Esophagus (tissue), 2 donors: ENCODE results near the gene MED27. TPM values are rescaled to one million over a fixed set of nuclear protein-coding genes. Genes with fewer than 3 reads are reported as not detected.

ENCODE experiments used
- H3K27ac ChIP-seq, 2 donors: one replicate each; pipeline ENCODE4 v1.5.1; 2013; ENCODE audit warnings: low read depth in 2 of 2, mild to moderate bottlenecking in 2 of 2, inconsistent platforms in 1 of 2, low read length in 1 of 2, moderate library complexity in 1 of 2
- H3K27me3 ChIP-seq, 2 donors: one replicate each; pipeline ENCODE4 v1.6.1; 2013; ENCODE audit warnings: low read length in 2 of 2, control low read depth in 1 of 2, mild to moderate bottlenecking in 1 of 2; ENCODE audit not compliant: insufficient read depth in 2 of 2, control insufficient read depth in 1 of 2
- H3K36me3 ChIP-seq, 2 donors: one replicate each; pipeline ENCODE4 v1.6.1; 2013; ENCODE audit warnings: low read length in 1 of 2; ENCODE audit not compliant: control insufficient read depth in 2 of 2, insufficient read depth in 2 of 2
- H3K4me1 ChIP-seq, 2 donors: one replicate each; pipeline ENCODE4 v1.6.1; 2013; ENCODE audit warnings: low read length in 1 of 2; ENCODE audit not compliant: control insufficient read depth in 2 of 2, insufficient read depth in 2 of 2
- H3K4me3 ChIP-seq, 2 donors: one replicate each; pipeline ENCODE4 v1.5.1; 2013; ENCODE audit warnings: low read length in 2 of 2, mild to moderate bottlenecking in 2 of 2, low read depth in 1 of 2, moderate library complexity in 1 of 2
- H3K9me3 ChIP-seq, 2 donors: one replicate each; pipeline ENCODE4 v1.6.1; 2013; ENCODE audit warnings: mild to moderate bottlenecking in 2 of 2, low read depth in 1 of 2, low read length in 1 of 2, moderate library complexity in 1 of 2; ENCODE audit not compliant: control insufficient read depth in 2 of 2, insufficient read depth in 1 of 2
- WGBS, 2 donors: extraction: QIAGEN DNeasy Blood & Tissue Kit; methylation state at CpG; one replicate each; pipeline ENCODE4 v1.1.7; 2013; 5-methylcytosine and 5-hydroxymethylcytosine counted together
- polyA plus RNA-seq, 2 donors: library from polyadenylated mRNA; stranded (reverse); fragments of 200-250 nt; gene quantifications; one replicate each; pipeline ENCODE4 v1.2.3, GENCODE V29; 2013
- donor health status: healthy with polysubstance abuse.
- donor health status: Bipolar disorder and iron deficiency.

Gene MED27
- polyA plus RNA-seq, 2 donors, result 6.1 to 19.2 TPM

- Histone ChIP-seq H3K4me3 (no peak overlapping the region), H3K27me3 (no peaks in the 10 kb centered on the region), H3K4me1 (peaks cover 2% of the 10 kb centered on the region in 2 donors), H3K36me3 (peaks cover 0 to 12% of the 10 kb centered on the region in 2 donors), H3K27ac (no peak overlapping the region), H3K9me3 (no peaks in the 10 kb centered on the region)
- WGBS, 2 donors, result 89 to 90% methylated on average over 8 of the region's 8 CpGs
These were observed 210.3 kb downstream of the MED27 start for GRCh38 chr9:131869348-131869747.

GRCh38 chr9:131868766-131869165 is 210.9 kb downstream of the MED27 start:
- Histone ChIP-seq H3K36me3 (peaks cover 0 to 12% of the 10 kb centered on the region in 2 donors), H3K4me1 (peaks cover 2% of the 10 kb centered on the region in 2 donors), H3K27ac (no peak overlapping the region), H3K27me3 (no peaks in the 10 kb centered on the region), H3K9me3 (no peaks in the 10 kb centered on the region), H3K4me3 (no peak overlapping the region)
- WGBS, 2 donors, result 83 to 89% methylated on average over 10 of the region's 10 CpGs

- 97% methylated on average over 6 of the region's 6 CpGs for WGBS, 2 donors
- H3K4me3 ChIP-seq, result no peak overlapping the region
- no peaks in the 10 kb centered on the region for H3K9me3 ChIP-seq
- no peaks in the 10 kb centered on the region for H3K27me3 ChIP-seq
- H3K4me1 ChIP-seq, result peaks cover 0 to 2% of the 10 kb centered on the region in 2 donors
- H3K36me3 ChIP-seq, result peaks cover 7 to 16% of the 10 kb centered on the region in 2 donors
- no peak overlapping the region for H3K27ac ChIP-seq
These were observed 212.0 kb downstream of the MED27 start for GRCh38 chr9:131867611-131868192.

- WGBS, 2 donors, result 91% methylated on average over 10 of the region's 10 CpGs
- H3K27me3 ChIP-seq, result no peaks in the 10 kb centered on the region
- H3K9me3 ChIP-seq, result no peaks in the 10 kb centered on the region
- no peaks in the 10 kb centered on the region for H3K4me1 ChIP-seq
- peaks cover 13 to 22% of the 10 kb centered on the region in 2 donors for H3K36me3 ChIP-seq
- H3K27ac ChIP-seq, result no peak overlapping the region
- H3K4me3 ChIP-seq, result no peak overlapping the region
These were observed 214.0 kb downstream of the MED27 start for GRCh38 chr9:131865446-131866195.

- Histone ChIP-seq H3K9me3 (no peaks in the 10 kb centered on the region), H3K4me1 (no peaks in the 10 kb centered on the region), H3K36me3 (peaks cover 13 to 28% of the 10 kb centered on the region in 2 donors), H3K27ac (no peak overlapping the region), H3K4me3 (no peak overlapping the region), H3K27me3 (no peaks in the 10 kb centered on the region)
- 93 to 96% methylated on average over 14 of the region's 14 CpGs for WGBS, 2 donors
These were observed 215.1 kb downstream of the MED27 start for GRCh38 chr9:131864531-131864930.

GRCh38 chr9:131863306-131863896 is 216.3 kb downstream of the MED27 start:
- H3K9me3 ChIP-seq, result no peaks in the 10 kb centered on the region
- WGBS, 2 donors, result 79 to 81% methylated on average over 16 of the region's 16 CpGs
- no peak overlapping the region for H3K4me3 ChIP-seq

GRCh38 chr9:131862261-131862660 is 217.4 kb downstream of the MED27 start:
- Histone ChIP-seq H3K36me3 (peaks cover 13 to 22% of the 10 kb centered on the region in 2 donors), H3K27me3 (no peaks in the 10 kb centered on the region), H3K9me3 (no peaks in the 10 kb centered on the region), H3K4me3 (no peak overlapping the region), H3K27ac (no peak overlapping the region), H3K4me1 (no peaks in the 10 kb centered on the region)
- WGBS, 2 donors, result 87 to 89% methylated on average over 18 of the region's 18 CpGs

More at GRCh38 chr9:131863306-131863896, 216.3 kb downstream of the MED27 start:
- H3K27me3 ChIP-seq, result no peaks in the 10 kb centered on the region
- peaks cover 13 to 24% of the 10 kb centered on the region in 2 donors for H3K36me3 ChIP-seq
- H3K27ac ChIP-seq, result no peak overlapping the region
- no peaks in the 10 kb centered on the region for H3K4me1 ChIP-seq

GRCh38 chr9:131860430-131860829 is 219.2 kb downstream of the MED27 start:
- Histone ChIP-seq H3K9me3 (no peaks in the 10 kb centered on the region), H3K4me3 (no peak overlapping the region), H3K27me3 (no peaks in the 10 kb centered on the region), H3K36me3 (peaks cover 13 to 19% of the 10 kb centered on the region in 2 donors), H3K27ac (no peak overlapping the region), H3K4me1 (no peaks in the 10 kb centered on the region)
- WGBS, 2 donors, result 87 to 94% methylated on average over 13 of the region's 13 CpGs

GRCh38 chr9:131858147-131858546 is 221.5 kb downstream of the MED27 start:
- Histone ChIP-seq H3K4me1 (no peaks in the 10 kb centered on the region), H3K27ac (no peak overlapping the region), H3K27me3 (no peaks in the 10 kb centered on the region), H3K4me3 (no peak overlapping the region), H3K36me3 (peaks cover 10 to 19% of the 10 kb centered on the region in 2 donors), H3K9me3 (no peaks in the 10 kb centered on the region)
- WGBS, 2 donors, result 78 to 85% methylated on average over 12 of the region's 12 CpGs
